HG02852 (cell line): ENCODE data around the gene CLDN19.

ENCODE experiments used
- ATAC-seq: cut with Tn5 transposase; IDR thresholded peaks from one replicate; pipeline ENCODE4 v1.9.1; 2021; ENCODE audit warnings: mild to moderate bottlenecking, moderate library complexity; ENCODE audit not compliant: unreplicated experiment

The CLDN19 gene, protein sequence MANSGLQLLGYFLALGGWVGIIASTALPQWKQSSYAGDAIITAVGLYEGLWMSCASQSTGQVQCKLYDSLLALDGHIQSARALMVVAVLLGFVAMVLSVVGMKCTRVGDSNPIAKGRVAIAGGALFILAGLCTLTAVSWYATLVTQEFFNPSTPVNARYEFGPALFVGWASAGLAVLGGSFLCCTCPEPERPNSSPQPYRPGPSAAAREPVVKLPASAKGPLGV

DNA sequence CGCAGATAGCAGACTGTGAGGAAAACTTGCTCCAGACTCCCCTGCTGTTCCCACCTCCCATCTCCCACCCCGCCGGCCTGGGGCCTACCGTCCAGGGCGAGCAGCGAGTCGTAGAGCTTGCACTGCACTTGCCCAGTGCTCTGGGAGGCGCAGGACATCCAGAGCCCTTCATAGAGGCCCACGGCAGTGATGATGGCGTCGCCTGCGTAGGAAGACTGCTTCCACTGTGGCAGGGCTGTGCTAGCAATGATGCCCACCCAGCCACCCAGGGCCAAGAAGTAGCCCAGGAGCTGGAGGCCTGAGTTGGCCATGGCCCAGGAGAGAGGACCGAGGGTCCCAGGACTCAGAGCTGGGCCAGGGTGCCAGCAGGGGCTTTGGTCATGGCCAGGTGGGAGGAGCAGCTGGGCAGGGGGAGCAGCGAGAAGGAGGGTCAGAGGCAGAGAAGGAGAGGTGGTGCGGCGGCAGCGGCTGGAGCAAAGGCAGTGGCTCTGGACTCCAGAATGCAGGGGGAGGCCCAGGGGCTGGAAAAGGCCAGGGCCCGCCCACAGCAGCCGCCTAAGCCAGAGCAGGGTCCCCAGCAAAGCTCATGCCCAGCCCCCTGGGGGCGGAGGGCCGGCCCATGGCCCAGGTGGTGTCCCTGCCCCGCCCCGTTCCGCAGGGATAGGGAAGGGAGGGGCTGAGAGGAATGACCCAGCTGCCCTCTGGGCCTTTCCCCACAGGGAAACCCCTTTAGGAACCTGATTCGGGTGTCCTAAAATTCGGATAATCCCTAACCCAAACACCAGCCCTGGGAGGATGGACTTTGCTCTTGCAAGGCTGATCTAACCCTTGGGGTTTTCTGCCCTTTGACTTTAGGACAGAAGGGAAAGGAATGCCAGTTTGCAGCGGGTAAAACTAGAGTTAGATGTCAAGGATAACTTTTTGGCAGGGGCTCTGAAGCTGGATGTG, at the start of gene CLDN19:
Gene CLDN19, minus strand, starts transcription at position 484 of the 948 bp plus-strand sequence. Its CDS starts 173 bp downstream, at position 311.
- ATAC-seq: no peak

- no peak for ATAC-seq
Observed at GRCh38 chr1:42788021-42788420, 48.0 kb upstream of the CLDN19 start.

DNA sequence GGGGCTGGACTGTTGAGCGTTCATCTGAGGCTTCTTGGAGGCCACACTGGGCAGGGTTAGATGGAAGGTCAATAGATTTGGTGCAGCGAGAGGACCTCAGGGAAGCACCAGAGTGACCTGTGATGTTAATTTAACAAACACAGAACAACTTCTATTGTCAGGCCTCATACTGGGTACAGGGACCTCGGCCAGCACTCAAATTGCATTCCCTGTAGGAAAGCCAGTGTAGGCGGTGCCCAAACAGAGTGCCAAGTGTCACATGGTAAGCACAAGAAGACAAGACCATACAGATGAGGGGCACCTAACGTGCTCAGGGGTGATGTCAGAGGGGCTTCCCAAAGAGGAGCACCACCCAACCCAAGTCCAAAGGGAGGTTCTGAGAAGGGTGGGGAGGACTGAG, 46.1 kb upstream of the CLDN19 start:
- ATAC-seq: no peak

GRCh38 chr1:42784946-42785693, 45.1 kb upstream of the CLDN19 start, which contains the start of gene TMEM269:
TMEM269 (plus strand) TSS chr1:42784991; CDS start chr1:42789894, 4,903 bp downstream.
- no peak for ATAC-seq

- ATAC-seq: no peak
Observed at GRCh38 chr1:42784547-42784945, 44.5 kb upstream of the CLDN19 start.

GRCh38 chr1:42783092-42783491, 43.1 kb upstream of the CLDN19 start:
- ATAC-seq: no peak

- no peak for ATAC-seq
Observed at GRCh38 chr1:42780176-42780575, 40.1 kb upstream of the CLDN19 start.

DNA sequence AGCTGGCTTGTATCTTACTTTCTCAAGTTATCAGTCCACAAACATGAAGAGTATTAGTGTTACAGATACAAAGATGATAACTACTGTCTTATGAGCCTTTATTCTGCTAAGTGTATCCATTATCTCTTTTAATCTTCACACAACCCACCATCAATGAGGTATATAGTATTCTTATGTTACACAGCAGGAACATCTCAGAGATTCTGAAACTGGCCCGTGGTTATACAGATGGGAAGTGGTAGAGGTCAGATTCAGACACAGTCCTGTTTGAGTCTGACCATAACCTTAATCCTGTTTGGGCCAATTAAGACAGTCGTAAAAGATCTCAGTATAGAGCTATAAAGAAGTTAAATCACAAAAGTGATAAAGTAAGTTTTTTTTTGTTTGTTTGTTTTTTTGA, 39.7 kb upstream of the CLDN19 start:
- no peak for ATAC-seq

- ATAC-seq: no peak
Observed at GRCh38 chr1:42777852-42778251, 37.8 kb upstream of the CLDN19 start.

GRCh38 chr1:42776502-42776901, 36.5 kb upstream of the CLDN19 start:
- no peak for ATAC-seq

GRCh38 chr1:42774928-42775526, 35.0 kb upstream of the CLDN19 start:
- ATAC-seq: no peak

DNA sequence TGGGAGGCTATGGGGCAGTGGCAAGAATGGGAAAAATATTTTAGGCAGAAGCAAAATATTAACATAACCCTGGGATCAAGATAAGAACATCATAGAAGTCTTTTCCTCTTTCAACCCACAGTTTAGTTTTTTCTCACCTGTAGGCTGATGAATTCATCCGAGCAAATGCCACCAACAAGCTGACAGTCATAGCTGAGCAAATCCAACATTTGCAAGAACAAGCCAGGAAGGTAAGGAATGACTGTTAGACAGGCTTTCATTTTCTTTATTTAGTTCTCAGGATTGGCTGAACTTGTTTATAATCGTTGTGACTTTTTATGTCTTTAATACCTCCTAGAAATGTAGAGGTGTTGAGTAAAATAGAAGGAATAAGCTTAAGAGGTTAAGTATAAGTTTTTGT, 33.4 kb upstream of the CLDN19 start:
- no peak for ATAC-seq

DNA sequence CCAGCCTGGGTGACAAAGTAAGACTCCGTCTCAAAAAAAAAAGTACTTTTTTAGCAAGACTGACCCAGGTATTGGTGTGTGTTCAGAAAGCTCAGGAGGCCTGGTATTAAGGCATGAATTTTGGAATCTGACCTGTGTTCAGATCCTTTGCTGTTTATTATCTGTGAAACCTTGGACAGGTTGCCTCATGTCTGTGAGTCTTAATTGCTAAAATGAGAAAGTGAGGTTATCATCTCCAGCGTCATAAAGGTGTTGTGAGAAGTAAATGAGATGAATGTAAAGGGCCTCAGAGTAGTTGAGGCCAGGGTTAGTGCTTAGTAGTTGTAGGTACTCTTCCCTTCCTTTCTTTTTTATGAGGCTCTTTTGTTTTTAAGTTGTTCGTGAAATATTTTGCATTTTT, 29.8 kb upstream of the CLDN19 start:
- ATAC-seq: no peak

GRCh38 chr1:42768172-42768571, 28.1 kb upstream of the CLDN19 start:
- ATAC-seq: no peak

DNA sequence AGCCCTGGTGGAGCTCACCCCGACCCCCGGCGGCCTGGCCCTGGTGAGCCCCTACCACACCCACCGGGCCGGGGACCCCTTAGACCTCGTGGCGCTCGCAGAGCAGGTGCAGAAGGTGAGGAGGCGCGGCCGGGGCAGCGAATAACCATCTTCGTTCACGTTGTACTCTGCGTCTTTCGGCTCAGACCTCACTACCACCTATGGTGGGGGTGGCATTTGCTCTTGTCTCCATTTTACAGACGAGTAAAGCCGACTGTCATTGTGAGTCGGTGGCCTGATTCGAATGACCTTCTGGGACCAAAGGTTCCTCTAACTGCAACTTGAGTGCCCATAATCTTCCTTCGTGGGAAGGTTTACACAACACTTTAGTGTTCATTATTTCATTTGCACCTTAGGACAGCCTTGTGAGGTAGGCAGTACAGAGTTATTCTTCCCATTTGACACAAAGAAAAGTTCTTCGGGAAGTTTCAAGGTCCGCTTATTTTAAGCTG, 27.5 kb upstream of the CLDN19 start:
- ATAC-seq: peak; percentile 24

- peak; percentile 92 for ATAC-seq
Observed at GRCh38 chr1:42766741-42767509, 26.9 kb upstream of the CLDN19 start, which contains the start of the genes C1orf50 and P3H1. C1orf50 (plus strand) TSS chr1:42767249; CDS start chr1:42767312, 63 bp downstream. P3H1 (minus strand) TSS chr1:42767028; CDS start chr1:42766971, 57 bp downstream.

GRCh38 chr1:42765832-42766740, 26.1 kb upstream of the CLDN19 start:
- peak; percentile 25 for ATAC-seq

DNA sequence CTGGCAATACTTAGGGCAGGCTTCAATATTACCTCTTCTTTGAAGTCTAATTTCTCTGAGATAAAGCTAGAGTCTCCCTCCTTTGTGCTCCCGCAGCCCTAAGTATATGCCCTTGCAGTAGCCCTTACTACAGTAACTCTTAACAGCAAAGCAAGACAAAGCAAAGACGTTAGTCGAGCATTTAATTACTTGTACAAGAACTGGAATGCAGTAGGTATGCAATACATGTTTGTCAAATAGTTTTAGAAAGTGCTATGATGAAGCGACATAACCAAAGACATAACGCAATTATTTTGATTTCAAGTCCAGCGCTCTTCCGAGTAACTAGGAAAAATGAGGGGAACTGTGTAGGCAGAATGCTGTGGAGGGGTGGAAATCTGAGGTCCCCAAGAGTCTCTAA, 25.2 kb upstream of the CLDN19 start:
- ATAC-seq: no peak

DNA sequence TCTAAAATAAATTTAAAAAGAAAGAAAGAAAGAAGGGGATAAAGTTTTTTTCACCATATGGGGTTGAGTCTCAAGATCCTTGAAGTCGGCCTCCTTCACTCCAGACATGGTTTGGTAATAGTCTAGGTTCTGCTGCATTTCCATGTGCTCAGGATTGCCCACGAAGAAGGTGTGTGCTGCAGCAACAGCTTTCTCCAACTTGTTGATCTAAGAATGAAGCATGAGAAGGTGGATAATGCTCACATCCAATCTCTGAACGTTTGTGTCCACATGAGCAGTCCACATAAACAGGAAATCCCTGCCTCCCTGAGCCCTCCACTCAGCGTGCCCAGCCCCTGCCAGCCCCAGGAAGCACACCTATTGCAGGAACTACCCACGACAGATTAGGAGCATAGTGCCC, 22.2 kb upstream of the CLDN19 start:
- no peak for ATAC-seq
